GM06990 (cell line): Measurements from ENCODE around the gene SLC12A1.

Source experiments
- DNase-seq: peaks from one replicate; pipeline ENCODE4 v3.0.0-alpha.2; 2011; ENCODE audit not compliant: insufficient read length; ENCODE audit errors: extremely low read depth
- H3K27me3 ChIP-seq: replicated peaks from 2 replicates; pipeline ENCODE4 v1.6.0; 2011; ENCODE audit warnings: low read length; ENCODE audit not compliant: control insufficient read depth, insufficient read depth
- H3K36me3 ChIP-seq: 2 replicates; pipeline ENCODE4 v1.5.1; 2011; ENCODE audit warnings: low read length; ENCODE audit not compliant: control insufficient read depth, insufficient read depth
- H3K4me3 ChIP-seq: replicated peaks from 2 replicates; pipeline ENCODE4 v1.5.1; 2011; ENCODE audit warnings: low read depth, mild to moderate bottlenecking, control low read depth, low read length
- TF ChIP-seq, protein P1 (sequence below): IDR thresholded peaks from 2 replicates; pipeline ENCODE4 v1.5.1; 2011; ENCODE audit warnings: low read length, control low read depth, mild to moderate bottlenecking, inconsistent platforms; ENCODE audit not compliant: insufficient read depth, poor library complexity, severe bottlenecking

SLC12A1 gene

DNA sequence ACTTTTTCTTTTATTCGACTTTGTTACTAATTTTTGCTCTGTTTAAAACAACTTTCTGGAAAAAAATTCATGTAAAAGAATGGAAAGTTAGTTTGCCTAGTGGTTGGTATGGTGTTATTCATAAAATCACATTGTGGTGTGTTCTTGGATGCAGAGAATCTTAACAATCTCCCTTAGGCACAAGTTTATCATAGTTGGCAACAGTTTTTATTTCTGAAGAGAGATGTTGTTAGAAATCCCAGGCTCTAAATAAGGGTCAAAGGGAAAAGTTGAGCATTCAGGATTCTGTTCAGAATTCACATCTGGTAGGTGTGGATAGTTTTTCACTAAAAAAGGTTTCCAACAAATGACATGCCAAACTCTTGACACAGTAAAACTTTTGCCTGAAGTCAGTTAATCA lies 131.5 kb downstream of the SLC12A1 start:
- no peak for DNase-seq
- TF ChIP-seq, protein P1, sequence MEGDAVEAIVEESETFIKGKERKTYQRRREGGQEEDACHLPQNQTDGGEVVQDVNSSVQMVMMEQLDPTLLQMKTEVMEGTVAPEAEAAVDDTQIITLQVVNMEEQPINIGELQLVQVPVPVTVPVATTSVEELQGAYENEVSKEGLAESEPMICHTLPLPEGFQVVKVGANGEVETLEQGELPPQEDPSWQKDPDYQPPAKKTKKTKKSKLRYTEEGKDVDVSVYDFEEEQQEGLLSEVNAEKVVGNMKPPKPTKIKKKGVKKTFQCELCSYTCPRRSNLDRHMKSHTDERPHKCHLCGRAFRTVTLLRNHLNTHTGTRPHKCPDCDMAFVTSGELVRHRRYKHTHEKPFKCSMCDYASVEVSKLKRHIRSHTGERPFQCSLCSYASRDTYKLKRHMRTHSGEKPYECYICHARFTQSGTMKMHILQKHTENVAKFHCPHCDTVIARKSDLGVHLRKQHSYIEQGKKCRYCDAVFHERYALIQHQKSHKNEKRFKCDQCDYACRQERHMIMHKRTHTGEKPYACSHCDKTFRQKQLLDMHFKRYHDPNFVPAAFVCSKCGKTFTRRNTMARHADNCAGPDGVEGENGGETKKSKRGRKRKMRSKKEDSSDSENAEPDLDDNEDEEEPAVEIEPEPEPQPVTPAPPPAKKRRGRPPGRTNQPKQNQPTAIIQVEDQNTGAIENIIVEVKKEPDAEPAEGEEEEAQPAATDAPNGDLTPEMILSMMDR: no peak
- Histone ChIP-seq H3K27me3 (no peaks in the 10 kb centered on the region), H3K36me3 (peaks cover 8% of the 10 kb centered on the region), H3K4me3 (no peak overlapping the region)

- no peak for DNase-seq
- H3K27me3 ChIP-seq: no peaks in the 10 kb centered on the region
- H3K36me3 ChIP-seq: peaks cover 3% of the 10 kb centered on the region
- TF ChIP-seq, protein P1: no peak
- no peak overlapping the region for H3K4me3 ChIP-seq
Measured at GRCh38 chr15:48340111-48340510, 134.0 kb downstream of the SLC12A1 start.

- H3K27me3 ChIP-seq: no peaks in the 10 kb centered on the region
- no peak overlapping the region for H3K4me3 ChIP-seq
- TF ChIP-seq, protein P1: no peak
- peaks cover 1% of the 10 kb centered on the region; the same call in 1 of the 2 replicates for H3K36me3 ChIP-seq
- DNase-seq: no peak
Measured at GRCh38 chr15:48343865-48344264, 137.8 kb downstream of the SLC12A1 start.

DNA sequence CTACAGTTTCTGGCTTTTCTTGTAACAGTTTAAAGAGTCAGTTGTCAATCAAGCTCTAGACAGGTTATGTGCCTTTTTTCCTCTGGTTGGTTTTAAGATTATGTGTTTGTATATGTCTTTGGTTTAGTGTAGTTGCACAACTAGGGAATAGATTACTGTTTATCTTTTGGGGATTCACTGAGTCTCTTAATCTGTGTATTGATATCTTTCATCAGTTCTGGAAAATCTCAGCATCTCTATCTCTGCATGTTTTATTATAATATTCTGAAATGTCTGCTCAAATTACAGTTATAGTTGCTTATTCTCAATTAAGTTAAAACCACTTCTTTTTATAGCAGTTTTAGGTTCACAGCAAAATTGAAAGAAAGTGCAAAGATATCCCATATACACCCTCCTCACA lies 139.4 kb downstream of the SLC12A1 start:
- TF ChIP-seq, protein P1: no peak
- DNase-seq: no peak
- Histone ChIP-seq H3K36me3 (peaks cover 1% of the 10 kb centered on the region; the same call in 1 of the 2 replicates), H3K27me3 (no peaks in the 10 kb centered on the region), H3K4me3 (no peak overlapping the region)

DNA sequence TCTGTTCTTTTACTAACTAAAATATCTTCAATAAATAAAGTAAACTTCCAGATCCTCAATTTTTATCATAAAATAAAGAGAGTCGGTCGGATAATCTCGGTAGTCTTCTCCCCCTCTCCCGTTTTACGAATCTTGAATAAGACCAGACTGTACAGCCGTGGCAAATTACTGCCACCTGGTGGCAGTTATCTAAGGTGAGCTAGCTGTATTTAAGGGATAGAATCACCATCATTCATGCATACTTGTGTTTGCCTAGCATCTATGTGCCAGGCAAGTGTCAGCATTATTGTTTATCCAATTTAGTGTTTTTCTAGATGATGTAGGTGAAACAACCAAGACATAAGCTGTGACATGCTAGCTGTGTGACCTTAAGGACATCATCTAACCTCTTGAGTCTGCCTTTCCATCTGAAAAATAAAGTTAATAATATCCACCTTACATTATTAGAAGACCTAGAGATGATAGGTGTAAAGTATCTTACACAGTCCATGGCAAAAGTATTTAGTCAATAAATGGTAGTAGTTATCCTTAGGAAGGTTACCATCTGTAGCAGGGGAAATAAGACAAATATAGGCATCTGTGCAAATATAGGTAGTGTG lies 146.5 kb downstream of the SLC12A1 start:
- Histone ChIP-seq H3K36me3 (no peaks in the 10 kb centered on the region), H3K4me3 (no peak overlapping the region), H3K27me3 (no peaks in the 10 kb centered on the region)
- peak; percentile 25 for DNase-seq
- TF ChIP-seq, protein P1: peak; percentile 82
